Measurements from ENCODE around the gene RIPOR1.

The RIPOR1 gene

DNA sequence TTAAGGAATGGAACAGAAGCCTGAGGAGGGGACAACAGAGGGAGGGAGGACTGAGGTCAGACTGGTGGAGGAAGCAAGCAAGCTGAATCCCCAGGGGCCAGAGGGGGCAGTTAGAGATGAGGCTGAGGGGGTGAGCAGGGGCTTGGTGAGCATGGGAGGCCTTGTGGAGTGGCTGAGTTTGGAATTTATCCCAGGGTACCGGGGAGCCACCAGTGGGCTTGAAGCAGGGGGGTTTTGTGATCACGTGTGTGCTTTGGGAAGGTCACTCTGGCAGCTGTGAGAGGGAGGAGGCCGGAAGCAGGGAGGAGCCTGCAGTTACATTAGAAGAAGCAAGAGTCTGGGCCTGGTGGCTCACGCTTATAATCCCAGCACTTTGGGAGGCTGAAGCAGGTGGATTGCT, 23.8 kb downstream of the RIPOR1 start:
- Histone ChIP-seq H2AFZ (ENCODE audit: low read length) (no peak overlapping the region), H3F3A (ENCODE audit: low read depth) (peaks cover 27% of the 10 kb centered on the region), H3K4me3 (ENCODE audit: low read length, poor library complexity, severe bottlenecking) (peak overlapping the region; percentile 61), H3K79me2 (ENCODE audit: insufficient read depth, low read length) (peaks cover 76% of the 10 kb centered on the region), H3K27me3 (ENCODE audit: insufficient read depth, low read length, poor library complexity, severe bottlenecking) (no peaks in the 10 kb centered on the region), H3K4me2 (ENCODE audit: low read depth, low read length, poor library complexity, severe bottlenecking) (peak overlapping the region; percentile 84), H3K9me2 (replicated peaks; ENCODE audit: low read depth, low read length) (no peaks in the 10 kb centered on the region), H3K36me3 (ENCODE audit: insufficient read depth, low read length) (peaks cover 5% of the 10 kb centered on the region; the same call in 1 of the 2 replicates), H3K9ac (ENCODE audit: low read depth, low read length, poor library complexity, severe bottlenecking) (peak overlapping the region; percentile 79), H4K20me1 (ENCODE audit: insufficient read depth, low read length, poor library complexity, severe bottlenecking) (no peaks in the 10 kb centered on the region), H3K9me3 (ENCODE audit: insufficient read depth, low read depth, low read length) (no peaks in the 10 kb centered on the region), H3K4me1 (ENCODE audit: insufficient read depth, low read length, poor library complexity, severe bottlenecking) (peaks cover 90% of the 10 kb centered on the region)
- TF ChIP-seq CTCF (conservative IDR thresholded peaks at IDR 0.05; ENCODE audit: low read length): no peak
- no peak for TF ChIP-seq EZH2phosphoT487 (IDR thresholded peaks at IDR 0.05; ENCODE audit: borderline replicate concordance)

DNA sequence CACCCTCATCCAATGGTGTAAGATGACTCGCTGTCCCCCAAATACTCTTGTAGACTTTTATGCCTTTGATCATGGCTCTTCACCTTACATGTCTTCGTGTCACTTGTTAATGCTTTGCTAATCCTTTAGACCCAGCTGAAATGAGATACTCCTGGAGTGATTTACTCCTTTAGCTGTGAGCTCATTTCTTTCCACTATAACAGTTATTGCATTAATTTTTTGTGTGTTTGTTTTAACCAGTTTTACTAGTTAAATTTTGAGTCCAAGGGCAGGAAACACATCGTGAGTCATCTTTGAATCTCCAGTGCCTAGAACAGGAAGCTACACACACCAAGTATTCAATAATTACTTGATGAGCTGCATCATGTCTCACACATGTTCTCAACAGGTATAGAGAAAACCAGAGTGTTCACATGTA, 27.2 kb downstream of the RIPOR1 start:
- Histone ChIP-seq H3K9me2 (replicated peaks; ENCODE audit: low read depth, low read length) (no peaks in the 10 kb centered on the region), H3K4me2 (ENCODE audit: low read depth, low read length, poor library complexity, severe bottlenecking) (peak overlapping the region; percentile 70), H2AFZ (ENCODE audit: low read length) (no peak overlapping the region; the same call in 1 of the 2 replicates), H3K79me2 (ENCODE audit: insufficient read depth, low read length) (peaks cover 88% of the 10 kb centered on the region), H3K4me1 (ENCODE audit: insufficient read depth, low read length, poor library complexity, severe bottlenecking) (peaks cover 71% of the 10 kb centered on the region), H3K36me3 (ENCODE audit: insufficient read depth, low read length) (peaks cover 5% of the 10 kb centered on the region; the same call in 1 of the 2 replicates), H4K20me1 (ENCODE audit: insufficient read depth, low read length, poor library complexity, severe bottlenecking) (peaks cover 3% of the 10 kb centered on the region), H3K9ac (ENCODE audit: low read depth, low read length, poor library complexity, severe bottlenecking) (peak overlapping the region; percentile 81), H3F3A (ENCODE audit: low read depth) (peaks cover 16% of the 10 kb centered on the region), H3K27me3 (ENCODE audit: insufficient read depth, low read length, poor library complexity, severe bottlenecking) (no peaks in the 10 kb centered on the region), H3K4me3 (ENCODE audit: low read length, poor library complexity, severe bottlenecking) (peak overlapping the region; percentile 46), H3K9me3 (ENCODE audit: insufficient read depth, low read depth, low read length) (no peaks in the 10 kb centered on the region)
- TF ChIP-seq EZH2phosphoT487 (IDR thresholded peaks at IDR 0.05; ENCODE audit: borderline replicate concordance) (no peak), CTCF (conservative IDR thresholded peaks at IDR 0.05; ENCODE audit: low read length) (no peak)

- Histone ChIP-seq H3K9me3 (ENCODE audit: insufficient read depth, low read depth, low read length) (no peaks in the 10 kb centered on the region), H4K20me1 (ENCODE audit: insufficient read depth, low read length, poor library complexity, severe bottlenecking) (peaks cover 8% of the 10 kb centered on the region), H3F3A (ENCODE audit: low read depth) (peaks cover 18% of the 10 kb centered on the region), H3K27me3 (ENCODE audit: insufficient read depth, low read length, poor library complexity, severe bottlenecking) (peaks cover 8% of the 10 kb centered on the region), H3K4me3 (ENCODE audit: low read length, poor library complexity, severe bottlenecking) (peak overlapping the region; percentile 83), H2AFZ (ENCODE audit: low read length) (no peak overlapping the region), H3K36me3 (ENCODE audit: insufficient read depth, low read length) (peaks cover 4% of the 10 kb centered on the region; the same call in 1 of the 2 replicates), H3K79me2 (ENCODE audit: insufficient read depth, low read length) (peaks cover 77% of the 10 kb centered on the region), H3K4me1 (ENCODE audit: insufficient read depth, low read length, poor library complexity, severe bottlenecking) (peaks cover 45% of the 10 kb centered on the region), H3K9ac (ENCODE audit: low read depth, low read length, poor library complexity, severe bottlenecking) (peak overlapping the region; percentile 98), H3K4me2 (ENCODE audit: low read depth, low read length, poor library complexity, severe bottlenecking) (peak overlapping the region; percentile 89), H3K9me2 (replicated peaks; ENCODE audit: low read depth, low read length) (no peaks in the 10 kb centered on the region)
- no peak for TF ChIP-seq EZH2phosphoT487 (IDR thresholded peaks at IDR 0.05; ENCODE audit: borderline replicate concordance)
- no peak for TF ChIP-seq CTCF (conservative IDR thresholded peaks at IDR 0.05; ENCODE audit: low read length)
These were observed 30.2 kb downstream of the RIPOR1 start for GRCh38 chr16:67558859-67559258.
